Kidney epithelial cell (primary cell): ENCODE data around the gene LDHA. TPM values are rescaled to one million over a fixed set of nuclear protein-coding genes. Genes with fewer than 3 reads are reported as not detected.

ENCODE experiments used
- DNase-seq: peaks from one replicate; pipeline ENCODE4 v3.0.0-alpha.2; 2010; ENCODE audit warnings: low read depth
- H3K27me3 ChIP-seq: 2 replicates; pipeline ENCODE4 v1.6.0; 2011; ENCODE audit warnings: low read length; ENCODE audit not compliant: control insufficient read depth, insufficient read depth
- H3K36me3 ChIP-seq: 2 replicates; pipeline ENCODE4 v1.5.1; 2011; ENCODE audit warnings: low read length; ENCODE audit not compliant: control insufficient read depth, insufficient read depth
- H3K4me3 ChIP-seq: 2 replicates; pipeline ENCODE4 v1.5.1; 2011; ENCODE audit warnings: low read depth, mild to moderate bottlenecking, control low read depth, low read length
- CTCF ChIP-seq: IDR thresholded peaks from 2 replicates; pipeline ENCODE4 v1.5.1; 2011; ENCODE audit warnings: mild to moderate bottlenecking, moderate library complexity, low read length, control low read depth, inconsistent platforms; ENCODE audit not compliant: insufficient read depth, poor library complexity, severe bottlenecking
- total RNA-seq: library from RNA; depleted of rRNA; stranded (reverse); fragments of >200 nt; gene quantifications from 2 replicates; pipeline ENCODE4 v1.2.3, GENCODE V29; 2015

Gene LDHA
- total RNA-seq, 1 donor from 2014 or later = 269 TPM

GRCh38 chr11:18455686-18456372 is 61.5 kb downstream of the LDHA start, which contains the start of gene LDHAL6A:
TSS of gene LDHAL6A (plus strand) at chr11:18455856. CDS start at chr11:18456681, 825 bp downstream.
- no peak within 1 kb of the TSS for H3K4me3 ChIP-seq
- no peaks in the 10 kb centered on the region for H3K36me3 ChIP-seq
- no peak for DNase-seq
- H3K27me3 ChIP-seq = no peaks in the 10 kb centered on the region
- TF ChIP-seq CTCF = no peak

GRCh38 chr11:18457450-18457849 is 63.1 kb downstream of the LDHA start:
- TF ChIP-seq CTCF = no peak
- Histone ChIP-seq H3K27me3 (no peaks in the 10 kb centered on the region), H3K4me3 (no peak overlapping the region), H3K36me3 (no peaks in the 10 kb centered on the region)
- DNase-seq = no peak

Other genes with a start within 250 kb of the LDHA start
- gene MRGPRX4, start 221.7 kb upstream of the LDHA start, total RNA-seq = not detected in 2 replicates
- 1.3 TPM in 1 of 2 replicates, not detected in the other for gene SAA4, start 157.8 kb upstream of the LDHA start, total RNA-seq
- gene SAA2, start 145.9 kb upstream of the LDHA start, total RNA-seq = 2.2 and 8.0 TPM in 2 replicates
- 2.8 and 5.8 TPM in 2 replicates for gene SAA1, start 128.3 kb upstream of the LDHA start, total RNA-seq
- 15.1 and 15.7 TPM in 2 replicates for gene HPS5, start 72.4 kb upstream of the LDHA start, total RNA-seq
- 57.2 and 58.5 TPM in 2 replicates for gene GTF2H1, start 72.0 kb upstream of the LDHA start, total RNA-seq
- 0.82 and 2.6 TPM in 2 replicates for gene LDHC, start 17.8 kb downstream of the LDHA start, total RNA-seq
- gene LDHAL6A, start 61.3 kb downstream of the LDHA start, total RNA-seq = not detected in 2 replicates
- 131 and 180 TPM in 2 replicates for gene TSG101, start 132.4 kb downstream of the LDHA start, total RNA-seq
- gene UEVLD, start 194.2 kb downstream of the LDHA start, total RNA-seq = 42.0 and 43.5 TPM in 2 replicates
- gene MISFA, start 205.2 kb downstream of the LDHA start, total RNA-seq = 7.4 TPM in 1 of 2 replicates, not detected in the other
- gene SPTY2D1, start 239.8 kb downstream of the LDHA start, total RNA-seq = 17.0 and 18.1 TPM in 2 replicates